HEK293T (cell line): ENCODE data around the gene MUC4.
"Not testable (repeated sequence)": the region's sequence is repeated elsewhere in the genome, so short reads cannot be mapped to it uniquely, and the experiment has no call there.

Experiments
- ARNT ChIP-seq: fragments of 450-650 bp; IDR thresholded peaks from 2 replicates; pipeline ENCODE4 v1.6.1; 2017; ENCODE audit warnings: mild to moderate bottlenecking
- BHLHE40 ChIP-seq: fragments of 450-650 bp; IDR thresholded peaks from 2 replicates; pipeline ENCODE4 v1.6.1; 2016; ENCODE audit warnings: mild to moderate bottlenecking, moderate library complexity, borderline replicate concordance
- CTBP1 ChIP-seq: fragments of 450-650 bp; IDR thresholded peaks from 2 replicates; pipeline ENCODE4 v1.6.1; 2016; ENCODE audit warnings: borderline replicate concordance
- FOXK2 ChIP-seq: fragments of 450-650 bp; IDR thresholded peaks from 2 replicates; pipeline ENCODE4 v1.6.1; 2016; ENCODE audit warnings: mild to moderate bottlenecking
- SP1 ChIP-seq: fragments of 450-650 bp; IDR thresholded peaks from 2 replicates; pipeline ENCODE4 v1.6.1; 2017
- TARDBP ChIP-seq: fragments of 450-650 bp; IDR thresholded peaks from 2 replicates; pipeline ENCODE4 v1.6.1; 2016

DNA sequence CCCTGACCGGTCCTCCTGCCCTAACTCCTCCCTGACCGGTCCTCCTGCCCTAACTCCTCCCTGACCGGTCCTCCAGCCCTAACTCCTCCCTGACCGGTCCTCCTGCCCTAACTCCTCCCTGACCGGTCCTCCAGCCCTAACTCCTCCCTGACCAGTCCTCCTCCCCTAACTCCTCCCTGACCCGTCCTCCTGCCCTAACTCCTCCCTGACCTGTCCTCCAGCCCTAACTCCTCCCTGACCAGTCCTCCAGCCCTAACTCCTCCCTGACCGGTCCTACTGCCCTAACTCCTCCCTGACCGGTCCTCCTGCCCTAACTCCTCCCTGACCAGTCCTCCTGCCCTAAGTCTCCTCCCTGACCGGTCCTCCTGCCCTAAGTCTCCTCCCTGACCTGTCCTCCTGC is 98.6 kb downstream of the MUC4 start:
- TF ChIP-seq BHLHE40, FOXK2, TARDBP, SP1, CTBP1, ARNT: not testable (repeated sequence)
